GM19351 (cell line): ENCODE data around the gene ZNF470.

Experiments used
- ATAC-seq: cut with Tn5 transposase; IDR thresholded peaks from one replicate; pipeline ENCODE4 v1.9.1; 2021; ENCODE audit warnings: mild to moderate bottlenecking, moderate library complexity; ENCODE audit not compliant: unreplicated experiment

The ZNF470 gene

DNA sequence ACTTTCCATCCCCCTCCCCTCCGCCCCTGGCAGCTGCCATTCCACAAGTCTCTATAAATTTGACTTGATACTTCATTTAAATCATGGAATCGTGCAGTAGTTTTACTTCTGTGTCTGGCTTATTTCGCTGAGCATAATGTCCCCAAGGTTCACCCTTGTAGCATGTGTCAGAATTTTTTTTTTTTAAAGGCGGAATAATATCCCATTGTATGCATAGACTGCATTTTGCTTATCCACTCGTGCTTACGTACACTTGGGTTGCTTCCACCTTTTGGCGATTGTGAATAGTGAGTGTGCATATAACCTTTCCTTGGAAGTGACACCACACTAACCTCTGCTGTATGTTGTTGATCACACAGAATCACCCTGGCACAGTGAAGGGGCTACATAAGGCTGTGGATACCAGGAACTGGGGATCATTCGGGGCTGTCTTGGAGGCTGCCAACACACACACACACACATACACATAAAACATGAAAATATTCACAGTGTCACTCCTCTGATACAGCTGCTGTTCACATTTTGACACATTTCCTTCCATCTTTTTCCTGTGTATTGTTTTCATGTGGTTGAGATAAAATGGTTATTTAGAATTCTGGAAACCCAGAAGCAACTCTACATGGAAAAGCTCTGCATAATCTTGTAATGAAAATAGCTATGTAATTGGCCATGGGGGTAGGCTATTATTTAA, 41.2 kb downstream of the ZNF470 start:
- no peak for ATAC-seq

DNA sequence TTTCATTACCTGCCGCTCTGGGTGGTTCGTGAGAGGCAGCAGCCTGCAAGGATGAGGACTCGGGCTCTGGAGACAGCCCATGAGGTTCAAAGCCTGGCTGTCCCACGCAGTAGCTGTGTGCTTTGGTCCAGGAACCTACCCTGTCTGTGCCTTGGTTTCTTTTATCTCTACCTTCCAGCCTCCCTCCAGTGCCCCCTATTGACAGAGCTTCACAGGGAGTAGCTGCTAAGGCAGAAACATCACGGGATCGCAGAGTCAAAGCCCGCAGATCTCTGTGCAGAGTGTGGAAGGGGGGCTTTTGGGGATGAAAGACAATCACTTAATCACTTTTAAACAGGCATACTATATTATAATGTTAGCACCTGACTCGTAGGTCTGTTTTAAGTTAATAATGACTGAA, 44.0 kb downstream of the ZNF470 start:
- ATAC-seq, result no peak

- ATAC-seq, result no peak
These were observed 45.5 kb downstream of the ZNF470 start for GRCh38 chr19:56612737-56613136.

DNA sequence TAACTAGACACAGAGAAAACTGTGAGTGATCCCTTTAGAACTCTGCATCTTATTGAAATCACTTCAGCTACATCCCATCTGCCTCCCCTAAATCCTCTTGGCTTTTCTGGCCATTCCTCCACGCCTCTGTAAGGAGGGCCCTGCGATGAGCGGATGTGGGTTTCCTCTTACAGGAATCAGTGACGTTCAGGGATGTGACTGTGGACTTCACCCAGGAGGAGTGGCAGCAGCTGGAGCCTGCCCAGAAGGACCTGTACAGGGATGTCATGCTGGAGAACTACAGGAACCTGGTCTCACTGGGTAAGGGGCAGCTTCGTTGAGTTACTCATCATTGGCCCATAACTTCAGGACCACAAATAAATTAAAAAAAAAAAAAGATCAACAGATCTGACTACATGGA, 46.4 kb downstream of the ZNF470 start:
- ATAC-seq, result no peak

DNA sequence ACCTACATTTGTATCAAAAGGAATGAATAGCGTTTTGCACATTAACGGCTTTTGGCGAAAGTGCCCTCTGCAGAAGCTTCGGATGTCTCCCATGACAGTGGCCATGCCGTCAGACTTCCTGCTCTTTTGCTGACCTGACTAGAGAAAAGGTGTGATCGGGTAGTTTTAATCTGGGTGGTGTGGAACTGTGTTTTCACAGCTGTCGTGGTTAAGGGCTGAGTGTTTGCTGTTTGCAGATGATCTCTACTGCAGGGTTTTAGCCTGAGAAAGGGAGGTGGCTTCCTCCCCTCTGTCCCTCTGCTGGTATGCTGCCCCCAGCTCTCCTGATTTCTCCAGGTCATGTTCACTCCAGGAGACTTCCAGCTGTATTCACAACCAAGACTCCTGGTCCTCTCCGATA, 50.3 kb downstream of the ZNF470 start:
- no peak for ATAC-seq

DNA sequence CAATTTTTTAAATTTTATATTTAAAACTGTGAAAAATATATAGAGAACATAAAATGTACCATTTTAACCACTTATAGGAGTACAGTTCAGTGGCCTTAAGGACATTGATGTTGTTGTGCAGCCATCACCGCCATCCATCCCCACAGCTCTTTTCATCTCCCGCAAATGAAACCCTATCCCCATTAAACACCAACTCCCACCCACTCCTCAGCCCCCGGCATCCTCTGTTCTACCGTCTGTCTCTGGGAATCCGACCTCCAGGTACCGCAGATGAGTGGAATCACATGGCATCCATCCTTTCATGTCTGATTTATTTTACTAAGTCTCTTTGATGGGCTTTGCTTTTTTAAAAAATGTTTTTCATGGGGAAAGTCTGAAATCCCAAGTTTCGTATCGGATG, 51.9 kb downstream of the ZNF470 start:
- no peak for ATAC-seq

DNA sequence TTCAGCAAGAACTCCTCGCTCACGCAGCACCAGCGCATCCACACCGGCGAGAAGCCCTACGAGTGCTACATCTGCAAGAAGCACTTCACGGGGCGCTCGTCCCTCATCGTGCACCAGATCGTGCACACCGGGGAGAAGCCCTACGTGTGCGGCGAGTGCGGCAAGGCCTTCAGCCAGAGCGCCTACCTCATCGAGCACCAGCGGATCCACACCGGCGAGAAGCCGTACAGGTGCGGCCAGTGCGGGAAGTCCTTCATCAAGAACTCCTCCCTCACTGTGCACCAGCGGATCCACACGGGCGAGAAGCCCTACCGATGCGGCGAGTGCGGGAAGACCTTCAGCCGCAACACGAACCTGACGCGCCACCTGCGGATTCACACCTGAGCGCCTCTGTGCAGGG, 55.1 kb downstream of the ZNF470 start:
- ATAC-seq, result no peak

DNA sequence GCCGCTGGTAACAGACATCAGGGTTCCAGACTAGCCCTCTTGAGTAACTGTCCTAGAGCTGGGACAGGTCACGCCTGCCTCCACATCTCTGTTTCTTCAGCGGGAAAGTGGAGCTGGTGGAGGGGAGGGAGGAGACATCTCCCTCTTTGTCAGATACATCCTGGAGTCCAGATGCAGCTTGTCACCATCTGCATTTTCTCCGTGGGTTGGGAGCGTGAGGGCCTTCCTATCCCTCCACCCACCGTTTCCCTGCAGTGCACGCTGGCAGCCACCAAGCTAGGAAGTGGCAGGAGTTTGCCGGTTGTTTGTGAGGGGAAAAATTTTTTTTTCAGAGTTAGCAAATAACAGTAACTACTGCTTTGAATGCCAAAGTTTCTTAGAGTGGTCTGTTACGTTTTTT, 55.7 kb downstream of the ZNF470 start:
- no peak for ATAC-seq

GRCh38 chr19:56625708-56626107, 58.4 kb downstream of the ZNF470 start:
- no peak for ATAC-seq

DNA sequence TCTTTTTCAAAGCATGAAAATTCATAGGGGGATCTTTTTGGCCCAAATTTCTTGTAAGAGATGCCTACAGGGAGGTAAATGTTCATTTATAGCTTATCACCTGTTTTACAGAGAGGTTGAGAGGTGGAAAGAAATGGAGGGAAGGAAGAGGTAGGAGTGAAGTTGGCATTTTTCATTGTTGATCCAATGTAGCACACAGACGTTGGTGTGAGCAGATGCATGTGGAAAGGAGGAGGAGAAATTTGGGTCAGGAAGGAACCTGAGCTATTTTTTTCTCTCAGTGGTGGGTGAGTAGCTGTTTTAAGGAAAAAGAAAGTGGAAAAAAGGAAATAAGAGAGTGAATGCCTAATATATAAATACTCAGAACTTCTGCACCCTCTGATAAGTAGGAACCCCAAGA, 65.8 kb downstream of the ZNF470 start:
- ATAC-seq, result no peak

GRCh38 chr19:56637976-56638555, 70.8 kb downstream of the ZNF470 start:
- no peak for ATAC-seq
